ENCODE data around the gene FYN.

Gene FYN

DNA sequence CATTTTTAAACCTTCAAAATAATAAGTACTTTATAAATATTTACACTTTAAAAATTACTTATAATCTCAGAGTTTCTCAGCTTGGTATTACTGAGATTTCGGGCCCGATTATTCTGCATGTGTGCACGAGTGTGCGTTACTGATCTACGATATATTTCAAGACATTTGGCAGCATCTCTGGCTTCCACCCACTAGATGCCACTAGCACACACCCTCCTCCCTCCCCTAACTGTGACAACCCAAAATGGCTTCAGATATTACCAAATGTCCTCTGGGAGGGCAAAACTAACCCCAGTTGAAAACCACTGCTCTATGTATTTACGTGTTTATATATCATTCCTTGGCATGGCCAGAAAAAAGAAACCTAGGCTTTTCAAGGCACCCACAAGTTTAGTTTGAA, 95.9 kb downstream of the FYN start:
- TF ChIP-seq, protein P1, sequence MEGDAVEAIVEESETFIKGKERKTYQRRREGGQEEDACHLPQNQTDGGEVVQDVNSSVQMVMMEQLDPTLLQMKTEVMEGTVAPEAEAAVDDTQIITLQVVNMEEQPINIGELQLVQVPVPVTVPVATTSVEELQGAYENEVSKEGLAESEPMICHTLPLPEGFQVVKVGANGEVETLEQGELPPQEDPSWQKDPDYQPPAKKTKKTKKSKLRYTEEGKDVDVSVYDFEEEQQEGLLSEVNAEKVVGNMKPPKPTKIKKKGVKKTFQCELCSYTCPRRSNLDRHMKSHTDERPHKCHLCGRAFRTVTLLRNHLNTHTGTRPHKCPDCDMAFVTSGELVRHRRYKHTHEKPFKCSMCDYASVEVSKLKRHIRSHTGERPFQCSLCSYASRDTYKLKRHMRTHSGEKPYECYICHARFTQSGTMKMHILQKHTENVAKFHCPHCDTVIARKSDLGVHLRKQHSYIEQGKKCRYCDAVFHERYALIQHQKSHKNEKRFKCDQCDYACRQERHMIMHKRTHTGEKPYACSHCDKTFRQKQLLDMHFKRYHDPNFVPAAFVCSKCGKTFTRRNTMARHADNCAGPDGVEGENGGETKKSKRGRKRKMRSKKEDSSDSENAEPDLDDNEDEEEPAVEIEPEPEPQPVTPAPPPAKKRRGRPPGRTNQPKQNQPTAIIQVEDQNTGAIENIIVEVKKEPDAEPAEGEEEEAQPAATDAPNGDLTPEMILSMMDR (IDR thresholded peaks at IDR 0.05), result no peak

DNA sequence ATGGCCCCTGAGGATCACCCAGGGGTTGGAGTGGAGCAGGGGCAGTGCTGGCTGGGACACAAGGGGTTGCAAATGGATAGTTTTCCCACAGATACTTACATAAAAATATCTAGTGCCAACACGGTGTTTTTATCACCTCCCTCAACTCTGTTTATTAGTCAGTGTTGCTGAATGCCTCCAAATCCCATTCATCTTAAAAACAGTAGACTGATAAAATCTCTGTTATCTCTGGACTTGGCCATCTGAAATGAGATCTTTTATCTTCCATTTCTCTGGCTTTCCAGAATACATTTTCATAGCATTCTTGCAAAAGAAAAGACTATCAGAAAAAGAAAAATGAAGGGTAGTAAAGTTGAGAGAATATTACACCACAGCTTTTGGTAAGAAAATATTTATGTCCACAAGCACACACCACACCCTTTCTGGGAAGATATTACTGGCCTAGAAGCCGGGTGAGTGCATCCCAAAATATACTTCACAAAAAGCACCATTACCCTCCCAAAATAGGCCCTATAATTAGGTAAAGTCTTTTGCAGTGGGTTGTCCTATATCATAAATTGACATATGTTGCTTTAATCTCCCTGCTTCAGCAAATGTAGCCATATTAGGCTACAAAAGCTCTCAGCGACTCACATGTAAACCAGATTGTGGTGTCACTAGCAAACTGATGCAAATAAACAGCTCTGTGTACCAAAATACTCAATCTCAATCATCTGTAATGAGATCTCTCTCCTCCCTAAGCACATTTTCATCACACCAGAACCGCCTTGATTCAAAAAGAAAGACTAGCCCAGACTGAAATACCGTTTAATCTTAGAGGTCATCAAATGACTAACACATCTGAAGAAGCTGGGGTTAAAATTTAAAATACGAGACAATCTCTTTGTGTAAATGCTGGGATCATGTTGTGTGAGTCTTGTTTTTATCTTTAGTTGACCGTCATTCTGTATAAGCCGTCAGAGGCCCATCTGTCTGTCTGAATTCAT, 96.7 kb downstream of the FYN start:
- TF ChIP-seq, protein P1 (IDR thresholded peaks at IDR 0.05), result no peak

DNA sequence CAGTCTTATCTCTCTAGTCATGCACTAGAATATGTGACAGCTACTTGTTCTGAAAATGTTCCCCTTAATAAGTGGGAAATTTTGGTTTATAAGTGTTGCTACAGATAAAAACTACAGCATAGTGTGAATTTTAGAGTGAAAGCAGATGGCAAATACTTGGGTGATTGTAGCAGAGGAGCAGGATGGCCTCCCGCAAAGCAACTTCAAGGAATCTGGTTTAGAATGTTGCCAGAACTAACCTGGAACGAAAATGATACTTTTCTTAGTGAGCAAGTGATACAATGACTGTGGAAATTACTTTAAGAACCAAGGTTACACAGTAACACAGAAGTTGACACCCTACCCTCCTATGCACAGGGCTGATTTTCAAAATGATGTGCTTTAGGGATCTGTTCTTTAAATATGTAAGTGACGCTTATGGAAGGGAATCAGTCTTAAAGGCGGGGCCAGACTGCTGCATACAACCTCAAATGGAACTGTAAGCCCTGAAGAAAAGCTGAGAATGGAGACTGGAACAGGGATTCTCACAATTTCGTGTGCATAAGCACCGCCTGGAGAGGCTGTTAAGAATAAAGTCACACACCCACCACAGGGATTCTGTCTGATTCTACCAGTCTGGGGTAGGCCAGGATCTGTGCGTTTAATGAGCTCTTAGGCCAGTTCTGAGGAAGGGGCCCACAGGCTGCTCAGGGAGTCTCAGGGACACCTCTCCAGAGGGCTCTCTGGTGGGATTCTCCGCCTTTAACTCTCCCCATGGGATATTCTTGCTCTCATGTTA, 97.9 kb downstream of the FYN start:
- TF ChIP-seq, protein P1 (IDR thresholded peaks at IDR 0.05), result no peak

GRCh38 chr6:111774346-111774703, 98.9 kb downstream of the FYN start:
- TF ChIP-seq, protein P1 (IDR thresholded peaks at IDR 0.05), result no peak

DNA sequence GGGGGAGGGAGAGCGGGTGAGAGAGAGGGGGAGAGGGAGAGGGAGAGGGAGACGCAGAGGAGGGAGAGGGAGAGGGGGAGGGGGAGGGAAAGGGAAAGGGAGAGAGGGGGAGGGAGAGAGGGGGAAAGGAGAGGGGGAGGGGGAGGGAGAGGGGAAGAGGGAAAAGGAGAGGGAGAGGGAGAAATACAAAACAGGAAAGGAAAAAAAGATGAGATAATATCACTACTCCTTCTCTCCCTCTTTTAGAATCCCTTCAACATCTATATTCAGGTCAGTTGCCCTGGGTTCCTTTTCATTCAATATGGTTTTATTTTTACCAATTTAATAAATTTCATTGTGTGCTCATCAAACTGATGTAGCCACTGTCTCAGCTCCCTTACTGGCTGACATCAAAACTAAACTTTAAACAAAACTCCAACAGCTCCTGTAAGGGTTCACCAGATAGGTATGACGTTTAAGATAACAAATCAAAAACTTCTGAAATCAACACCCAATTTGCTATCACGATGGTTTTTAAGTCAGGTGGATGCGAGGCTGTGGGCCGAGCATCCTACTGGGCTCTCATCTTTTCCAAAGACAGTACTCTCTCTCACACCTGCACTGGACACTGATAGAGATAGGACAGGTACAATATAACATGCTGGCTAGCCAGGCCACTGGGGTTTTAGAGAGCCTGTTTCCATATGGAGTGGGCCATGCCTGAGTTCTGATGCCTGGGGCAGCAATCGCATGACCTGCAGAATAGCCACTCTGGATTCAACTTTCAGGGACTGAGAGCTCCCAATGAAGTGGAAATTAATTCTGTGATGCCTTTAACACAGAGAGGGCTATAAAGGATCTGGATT, 99.5 kb downstream of the FYN start:
- TF ChIP-seq, protein P1 (IDR thresholded peaks at IDR 0.05), result no peak

DNA sequence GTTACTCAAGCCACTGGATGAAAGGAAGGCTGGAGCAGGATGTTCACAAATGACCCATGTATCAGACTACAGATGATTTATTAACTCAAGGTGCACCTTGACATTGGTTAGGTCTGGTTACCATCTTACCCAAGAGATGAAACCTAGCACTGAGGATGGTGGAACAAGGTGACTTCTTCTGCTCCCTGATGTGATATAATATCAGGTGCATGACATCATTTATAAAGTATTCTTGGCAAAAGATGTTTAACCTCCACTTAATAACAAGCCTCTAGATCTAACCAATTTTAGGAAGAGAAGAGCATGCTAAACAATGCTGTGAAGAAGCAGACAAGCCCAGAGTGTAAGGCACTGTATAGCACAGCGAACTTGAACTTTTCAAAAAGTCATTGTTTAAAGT, 100.9 kb downstream of the FYN start:
- TF ChIP-seq, protein P1 (IDR thresholded peaks at IDR 0.05), result no peak

DNA sequence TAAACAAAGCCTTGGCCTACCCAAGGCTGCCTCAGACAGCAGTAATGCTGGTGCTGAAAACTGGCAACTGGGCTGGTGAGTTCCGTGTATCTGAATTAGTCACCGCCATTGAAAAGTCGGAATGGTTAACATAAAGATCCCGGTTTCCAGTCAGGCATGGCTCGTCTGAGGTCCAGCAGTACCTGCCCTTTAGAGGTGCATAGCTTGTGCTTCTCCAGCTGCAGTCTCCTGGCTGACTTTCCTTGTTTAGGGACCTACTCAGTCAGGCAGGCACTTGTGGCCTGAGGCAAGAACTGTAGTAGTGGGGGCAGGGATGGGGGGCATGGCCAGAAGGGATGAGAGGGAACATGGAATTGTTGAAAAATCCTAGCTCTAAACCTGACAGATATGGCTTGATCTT, 101.6 kb downstream of the FYN start:
- TF ChIP-seq, protein P1 (IDR thresholded peaks at IDR 0.05), result no peak

Data from LNCAP (cell line).